ENCODE measurements around the gene CROCC2. TPM values are rescaled to one million over a fixed set of nuclear protein-coding genes. Genes with fewer than 3 reads are reported as not detected.

The CROCC2 gene
- total RNA-seq, 1 donor from 2014 or later, result not detected

DNA sequence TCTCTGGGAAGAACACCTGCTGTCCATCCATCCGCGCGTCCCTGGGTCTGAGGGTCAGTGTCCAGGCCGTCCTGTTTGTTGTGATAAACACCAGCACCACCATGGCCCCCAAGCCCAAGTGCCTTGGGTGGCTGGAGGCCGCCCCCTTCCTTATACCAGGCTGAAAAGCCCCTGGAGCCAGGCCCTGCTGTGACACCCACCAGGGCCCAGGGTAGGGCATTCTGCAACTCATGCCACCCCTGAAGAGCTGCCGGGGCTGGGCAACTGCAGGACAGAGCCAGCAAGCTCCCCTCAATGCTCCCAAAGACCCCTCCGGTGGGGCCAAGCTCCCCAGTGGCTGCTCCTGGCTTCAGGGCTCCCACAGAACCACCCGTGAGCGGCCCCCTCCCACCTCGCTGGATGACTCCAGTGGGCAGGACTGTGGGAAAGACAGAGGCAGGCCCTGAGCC is 60.3 kb downstream of the CROCC2 start:
- H3K4me3 Mint-ChIP-seq (ENCODE audit: unreplicated experiment), result no peak overlapping the region
- TF ChIP-seq, protein P1, sequence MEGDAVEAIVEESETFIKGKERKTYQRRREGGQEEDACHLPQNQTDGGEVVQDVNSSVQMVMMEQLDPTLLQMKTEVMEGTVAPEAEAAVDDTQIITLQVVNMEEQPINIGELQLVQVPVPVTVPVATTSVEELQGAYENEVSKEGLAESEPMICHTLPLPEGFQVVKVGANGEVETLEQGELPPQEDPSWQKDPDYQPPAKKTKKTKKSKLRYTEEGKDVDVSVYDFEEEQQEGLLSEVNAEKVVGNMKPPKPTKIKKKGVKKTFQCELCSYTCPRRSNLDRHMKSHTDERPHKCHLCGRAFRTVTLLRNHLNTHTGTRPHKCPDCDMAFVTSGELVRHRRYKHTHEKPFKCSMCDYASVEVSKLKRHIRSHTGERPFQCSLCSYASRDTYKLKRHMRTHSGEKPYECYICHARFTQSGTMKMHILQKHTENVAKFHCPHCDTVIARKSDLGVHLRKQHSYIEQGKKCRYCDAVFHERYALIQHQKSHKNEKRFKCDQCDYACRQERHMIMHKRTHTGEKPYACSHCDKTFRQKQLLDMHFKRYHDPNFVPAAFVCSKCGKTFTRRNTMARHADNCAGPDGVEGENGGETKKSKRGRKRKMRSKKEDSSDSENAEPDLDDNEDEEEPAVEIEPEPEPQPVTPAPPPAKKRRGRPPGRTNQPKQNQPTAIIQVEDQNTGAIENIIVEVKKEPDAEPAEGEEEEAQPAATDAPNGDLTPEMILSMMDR (IDR thresholded peaks at IDR 0.05; ENCODE audit: unreplicated experiment), result no peak
- no peaks in the 10 kb centered on the region for H3K36me3 Mint-ChIP-seq (ENCODE audit: low read depth, unreplicated experiment)
- no peaks in the 10 kb centered on the region for H3K4me1 Mint-ChIP-seq (ENCODE audit: unreplicated experiment)
- no peak for DNase-seq (ENCODE audit: low spot score)
- H3K9me3 Mint-ChIP-seq (ENCODE audit: unreplicated experiment), result no peaks in the 10 kb centered on the region
- no peak overlapping the region for H3K27ac Mint-ChIP-seq (ENCODE audit: unreplicated experiment)
- peaks cover 3% of the 10 kb centered on the region for H3K27me3 Mint-ChIP-seq (ENCODE audit: unreplicated experiment)

DNA sequence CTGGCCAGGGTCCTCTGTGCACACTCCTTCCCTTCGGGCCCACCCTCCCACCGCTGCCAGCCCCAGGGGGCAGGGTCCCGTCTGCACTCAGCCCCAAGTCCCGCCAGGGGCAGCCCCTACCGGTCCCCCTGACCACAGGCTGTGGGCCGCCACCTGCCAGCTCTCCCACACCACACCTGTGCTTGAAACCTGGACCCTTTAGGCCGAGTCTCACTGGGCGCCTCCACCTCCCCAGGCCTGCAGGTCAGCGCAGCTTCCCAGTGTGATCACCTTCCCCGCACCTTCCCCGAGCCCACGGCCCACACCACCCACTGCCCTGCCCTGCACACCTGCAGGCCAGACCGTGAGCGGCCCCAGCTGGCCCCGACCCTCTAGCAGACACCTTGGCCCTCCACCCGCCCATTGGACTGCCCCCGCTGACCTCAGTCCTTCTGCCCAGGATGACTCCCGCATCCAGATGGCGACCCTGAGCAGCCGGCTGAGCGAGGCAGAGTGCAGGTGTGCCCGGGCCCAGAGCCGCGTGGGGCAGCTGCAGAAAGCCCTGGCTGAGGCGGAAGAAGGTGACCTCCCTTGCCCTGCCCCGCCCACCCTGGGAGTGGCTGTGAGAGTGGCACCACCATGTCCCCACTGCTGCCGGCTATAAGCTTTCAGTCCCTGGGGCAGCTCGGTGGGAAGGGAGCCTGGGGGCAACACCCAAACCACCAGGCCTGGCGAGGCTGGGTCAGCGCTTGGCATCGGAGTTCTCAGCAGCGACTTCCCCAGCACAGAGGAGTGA is 61.0 kb downstream of the CROCC2 start:
- Mint-ChIP-seq H3K27ac (ENCODE audit: unreplicated experiment) (no peak overlapping the region), H3K27me3 (ENCODE audit: unreplicated experiment) (peaks cover 3% of the 10 kb centered on the region), H3K4me1 (ENCODE audit: unreplicated experiment) (no peaks in the 10 kb centered on the region), H3K9me3 (ENCODE audit: unreplicated experiment) (no peaks in the 10 kb centered on the region), H3K36me3 (ENCODE audit: low read depth, unreplicated experiment) (no peaks in the 10 kb centered on the region), H3K4me3 (ENCODE audit: unreplicated experiment) (no peak overlapping the region)
- no peak for DNase-seq (ENCODE audit: low spot score)
- TF ChIP-seq, protein P1 (IDR thresholded peaks at IDR 0.05; ENCODE audit: unreplicated experiment), result no peak

DNA sequence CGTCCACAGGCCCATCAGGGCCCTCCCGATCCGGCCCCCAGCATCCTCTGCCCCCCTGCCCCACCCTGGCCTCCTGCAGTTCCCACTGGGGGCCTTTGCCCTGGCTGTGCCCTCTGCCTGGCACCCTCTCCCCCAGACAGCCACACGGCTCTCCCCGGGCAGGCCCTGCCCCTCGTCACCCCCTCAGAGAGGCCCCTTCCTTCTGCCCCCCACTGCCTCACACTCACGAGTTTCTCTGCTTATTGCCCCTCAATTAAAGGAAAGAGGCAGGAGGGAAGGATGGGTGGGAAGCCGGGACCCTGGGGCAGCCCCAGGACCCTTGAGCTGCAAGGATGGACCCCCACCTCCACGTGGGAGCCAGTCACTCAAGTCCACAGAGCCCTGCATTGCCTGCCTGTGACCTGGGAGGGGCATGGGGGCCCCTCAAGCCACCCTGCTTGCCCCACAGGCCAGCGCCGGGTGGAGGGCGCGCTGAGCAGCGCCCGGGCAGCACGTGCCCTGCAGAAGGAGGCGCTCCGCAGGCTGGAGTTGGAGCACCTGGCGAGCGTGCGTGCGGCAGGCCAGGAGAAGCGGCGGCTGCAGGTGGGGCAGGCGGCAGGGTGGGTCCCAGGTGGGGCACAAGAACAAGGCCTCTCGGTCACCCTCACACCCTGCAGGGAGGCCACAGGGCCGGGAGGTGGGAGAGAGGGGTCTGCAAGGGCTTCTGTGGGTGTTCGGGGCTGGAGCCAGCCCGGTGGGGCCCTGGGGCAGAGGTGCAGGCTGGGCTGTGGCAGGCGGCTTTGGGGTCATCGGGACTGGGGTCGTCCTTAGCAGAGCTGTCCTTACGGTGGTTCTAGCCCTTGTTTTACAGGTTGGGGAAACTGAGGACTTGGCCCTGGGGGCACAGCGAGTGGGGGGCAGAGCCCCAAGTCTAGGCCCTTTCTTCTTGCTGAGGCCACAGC is 61.8 kb downstream of the CROCC2 start:
- DNase-seq (ENCODE audit: low spot score), result no peak

DNA sequence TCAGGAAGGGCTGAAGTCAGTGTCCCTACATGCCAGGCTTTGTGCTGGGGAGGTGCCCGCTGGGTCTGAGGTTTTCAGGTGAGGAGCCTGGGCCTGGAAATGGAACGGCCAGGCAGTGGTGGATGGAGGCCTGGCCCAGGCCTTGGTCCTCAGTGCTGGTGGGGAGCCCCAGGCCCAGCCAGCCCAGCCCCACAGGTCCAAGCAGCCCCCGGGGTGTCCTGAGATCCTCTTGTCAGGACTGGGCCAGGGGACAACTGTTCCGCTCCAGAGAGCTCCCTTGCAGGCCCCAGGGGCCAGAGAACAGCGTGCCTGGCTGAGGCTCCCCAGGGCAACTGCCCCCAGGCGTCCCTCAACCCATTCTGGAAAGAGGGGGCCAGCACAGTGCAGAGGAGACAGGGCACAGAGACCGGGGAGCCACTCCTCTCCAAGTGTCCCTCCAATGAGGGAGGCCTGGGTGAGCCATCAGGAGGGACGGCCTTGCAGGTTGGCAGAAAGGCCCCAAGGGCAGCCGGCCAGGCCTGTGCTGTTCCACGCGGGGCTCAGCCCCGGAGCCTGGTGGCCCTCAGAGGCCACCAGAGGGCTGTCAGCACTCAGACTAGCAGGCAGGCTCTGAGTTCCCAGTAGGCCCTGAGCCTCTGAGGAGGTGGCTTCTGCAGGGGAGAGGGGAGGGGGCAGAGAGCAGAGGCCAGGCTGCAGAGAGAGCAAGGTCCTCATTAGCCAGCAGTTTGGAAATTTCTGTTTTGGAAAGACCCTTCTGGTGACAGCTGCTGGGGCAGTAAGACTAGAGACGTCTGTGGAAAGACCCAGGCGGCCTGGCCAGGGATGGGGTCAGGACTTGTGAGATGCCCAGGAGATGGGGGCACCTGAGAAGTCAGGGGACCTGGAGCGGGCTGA is 62.8 kb downstream of the CROCC2 start:
- H3K27me3 Mint-ChIP-seq (ENCODE audit: unreplicated experiment), result peaks cover 3% of the 10 kb centered on the region
- H3K36me3 Mint-ChIP-seq (ENCODE audit: low read depth, unreplicated experiment), result no peaks in the 10 kb centered on the region
- TF ChIP-seq, protein P1 (IDR thresholded peaks at IDR 0.05; ENCODE audit: unreplicated experiment), result no peak
- H3K9me3 Mint-ChIP-seq (ENCODE audit: unreplicated experiment), result no peaks in the 10 kb centered on the region
- no peaks in the 10 kb centered on the region for H3K4me1 Mint-ChIP-seq (ENCODE audit: unreplicated experiment)
- H3K27ac Mint-ChIP-seq (ENCODE audit: unreplicated experiment), result no peak overlapping the region
- no peak for DNase-seq (ENCODE audit: low spot score)
- H3K4me3 Mint-ChIP-seq (ENCODE audit: unreplicated experiment), result no peak overlapping the region

More for the DNA sequence above, 61.8 kb downstream of the CROCC2 start:
- Mint-ChIP-seq H3K4me3 (ENCODE audit: unreplicated experiment) (no peak overlapping the region), H3K36me3 (ENCODE audit: low read depth, unreplicated experiment) (no peaks in the 10 kb centered on the region), H3K27ac (ENCODE audit: unreplicated experiment) (no peak overlapping the region), H3K9me3 (ENCODE audit: unreplicated experiment) (no peaks in the 10 kb centered on the region), H3K4me1 (ENCODE audit: unreplicated experiment) (no peaks in the 10 kb centered on the region), H3K27me3 (ENCODE audit: unreplicated experiment) (peaks cover 3% of the 10 kb centered on the region)
- TF ChIP-seq, protein P1 (IDR thresholded peaks at IDR 0.05; ENCODE audit: unreplicated experiment), result no peak
